H1 (cell line): Measurements from ENCODE around the gene DCAF6. TPM values are rescaled to one million over a fixed set of nuclear protein-coding genes. Genes with fewer than 3 reads are reported as not detected.

Experiments
- CTCF ChIA-PET: fragments of 300-600 bp; sonication (Branson Sonifier 250); formaldehyde crosslinking; loops from one replicate; lab custom pipeline; 2021; ENCODE audit not compliant: partially characterized antibody; lab: Charles Lee
- POLR2A ChIA-PET: fragments of 300-600 bp; sonication (Branson Sonifier 250); formaldehyde crosslinking; loops from one replicate; lab custom pipeline; 2021; ENCODE audit warnings: inconsistent platforms; ENCODE audit not compliant: partially characterized antibody; lab: Charles Lee
- DNase-seq, 2 experiments: peaks; one replicate each; pipeline versions ENCODE4 v3.0.0 to v3.0.0-alpha.2; 2010 to 2022; ENCODE audit warnings: low spot score in 2 of 2, low read depth in 1 of 2, mixed read lengths in 1 of 2
- FAIRE-seq: peaks from 2 replicates; lab custom pipeline; 2011; peaks lifted over from hg19 to GRCh38; lab: Jason Lieb, UNC
- H2AFZ ChIP-seq: 2 replicates; pipeline ENCODE4 v1.8.1; 2012; ENCODE audit warnings: low read length, inconsistent platforms
- H2AK5ac ChIP-seq: 2 replicates; pipeline ENCODE4 v1.6.1; 2013; ENCODE audit warnings: low read depth, low read length
- H2BK120ac ChIP-seq: replicated peaks from 2 replicates; pipeline ENCODE3; 2013; ENCODE audit warnings: low read depth, low read length, inconsistent platforms
- H2BK12ac ChIP-seq: 2 replicates; pipeline ENCODE4 v1.6.1; 2013; ENCODE audit warnings: low read depth, low read length
- H2BK15ac ChIP-seq: 2 replicates; pipeline ENCODE4 v1.6.1; 2013; ENCODE audit warnings: low read length
- H2BK20ac ChIP-seq: 2 replicates; pipeline ENCODE4 v1.6.1; 2013; ENCODE audit warnings: low read length
- H2BK5ac ChIP-seq: 2 replicates; pipeline ENCODE4 v1.6.1; 2013; ENCODE audit warnings: low read depth, low read length
- H3K14ac ChIP-seq: 2 replicates; pipeline ENCODE4 v1.6.1; 2013; ENCODE audit warnings: inconsistent platforms; ENCODE audit not compliant: insufficient read length
- H3K18ac ChIP-seq: 2 replicates; pipeline ENCODE4 v1.6.1; 2013; ENCODE audit warnings: low read length; ENCODE audit errors: extremely low read depth
- H3K23ac ChIP-seq: 2 replicates; pipeline ENCODE4 v1.6.1; 2013; ENCODE audit warnings: inconsistent platforms; ENCODE audit not compliant: insufficient read length
- H3K23me2 ChIP-seq: 2 replicates; pipeline ENCODE4 v1.6.1; 2013; ENCODE audit warnings: low read depth, low read length
- H3K27ac ChIP-seq: 2 replicates; pipeline ENCODE4 v1.6.1; 2011; ENCODE audit warnings: low read depth, low read length, inconsistent platforms
- H3K27me3 ChIP-seq, 4 experiments: replicated peaks in 1 of 4; 1 replicate in 1 of 4; 2 replicates in 3 of 4; pipeline versions ENCODE4 v1.6.1 to v1.8.1; 2011 to 2013; ENCODE audit warnings: low read length in 3 of 4, mild to moderate bottlenecking in 3 of 4, inconsistent platforms in 2 of 4, mixed read lengths in 2 of 4, moderate library complexity in 1 of 4; ENCODE audit not compliant: control insufficient read depth in 3 of 4, insufficient read depth in 3 of 4; ENCODE audit errors: extremely low read depth in 1 of 4
- H3K36me3 ChIP-seq, 4 experiments: 2 replicates each; pipeline versions ENCODE4 v1.6.1 to v1.8.1; 2011 to 2013; ENCODE audit warnings: mild to moderate bottlenecking in 4 of 4, low read length in 3 of 4, moderate library complexity in 2 of 4, control low read depth in 1 of 4, inconsistent platforms in 1 of 4; ENCODE audit not compliant: insufficient read depth in 4 of 4, control insufficient read depth in 2 of 4
- H3K4ac ChIP-seq: replicated peaks from 2 replicates; pipeline ENCODE3; 2013; ENCODE audit warnings: low read length, low read depth, mixed read lengths, inconsistent platforms; ENCODE audit not compliant: insufficient read length
- H3K4me1 ChIP-seq, 4 experiments: replicated peaks in 1 of 4; 1 replicate in 1 of 4; 2 replicates in 3 of 4; pipeline versions ENCODE4 v1.6.1 to v1.8.1; 2011 to 2013; ENCODE audit warnings: low read length in 3 of 4, inconsistent platforms in 2 of 4, mixed read lengths in 1 of 4; ENCODE audit not compliant: insufficient read depth in 4 of 4, control insufficient read depth in 3 of 4
- H3K4me2 ChIP-seq, 2 experiments: 2 replicates each; pipeline versions ENCODE4 v1.6.1 to v1.8.1; 2011 to 2013; ENCODE audit warnings: low read depth in 2 of 2, low read length in 2 of 2, control low read depth in 1 of 2, inconsistent platforms in 1 of 2, mild to moderate bottlenecking in 1 of 2; ENCODE audit not compliant: insufficient read depth in 1 of 2
- H3K4me3 ChIP-seq, 4 experiments: fragments of 200-600, 300-600 bp in 1 of 4; sonication (generic), shearing (Covaris generic), sonication (Bioruptor Twin) in 1 of 4; 2 replicates each; pipeline versions ENCODE4 v1.5.1 to v1.8.1; 2011 to 2016; ENCODE audit warnings: low read length in 4 of 4, low read depth in 3 of 4, control low read depth in 2 of 4, inconsistent platforms in 2 of 4, mild to moderate bottlenecking in 2 of 4, mixed read lengths in 1 of 4, moderate library complexity in 1 of 4; ENCODE audit not compliant: insufficient read depth in 2 of 4; ENCODE audit errors: extremely low read depth in 1 of 4
- H3K56ac ChIP-seq: replicated peaks from 2 replicates; pipeline ENCODE3; 2013; ENCODE audit warnings: low read depth, mild to moderate bottlenecking, mixed read lengths, low read length, inconsistent platforms; ENCODE audit not compliant: insufficient read length
- H3K79me1 ChIP-seq: 2 replicates; pipeline ENCODE4 v1.6.1; 2013; ENCODE audit warnings: low read depth, low read length, control low read depth
- H3K79me2 ChIP-seq, 2 experiments: 2 replicates each; pipeline versions ENCODE4 v1.6.1 to v1.8.1; 2012 to 2013; ENCODE audit warnings: low read length in 2 of 2, mild to moderate bottlenecking in 2 of 2, inconsistent platforms in 1 of 2; ENCODE audit not compliant: insufficient read depth in 2 of 2, control insufficient read depth in 1 of 2
- H3K9ac ChIP-seq, 4 experiments: replicated peaks in 1 of 4; 1 replicate in 1 of 4; 2 replicates in 3 of 4; pipeline versions ENCODE4 v1.6.1 to v1.8.1; 2011 to 2013; ENCODE audit warnings: low read depth in 3 of 4, low read length in 3 of 4, control low read depth in 2 of 4, mild to moderate bottlenecking in 2 of 4, moderate library complexity in 2 of 4, inconsistent platforms in 1 of 4; ENCODE audit errors: extremely low read depth in 1 of 4
- H3K9me3 ChIP-seq, 2 experiments: 2 replicates each; pipeline versions ENCODE4 v1.6.1 to v1.8.1; 2012 to 2013; ENCODE audit warnings: mild to moderate bottlenecking in 2 of 2, moderate library complexity in 2 of 2, control low read depth in 1 of 2, inconsistent platforms in 1 of 2, low read depth in 1 of 2, low read length in 1 of 2, mixed read lengths in 1 of 2; ENCODE audit not compliant: insufficient read depth in 2 of 2
- H4K20me1 ChIP-seq, 2 experiments: replicated peaks in 1 of 2; 2 replicates each; pipeline versions ENCODE3 to v1.8.1; 2011 to 2013; ENCODE audit warnings: inconsistent platforms in 2 of 2, low read length in 2 of 2, mild to moderate bottlenecking in 1 of 2; ENCODE audit not compliant: insufficient read depth in 2 of 2, control insufficient read depth in 1 of 2
- H4K5ac ChIP-seq: 2 replicates; pipeline ENCODE4 v1.6.1; 2013; ENCODE audit warnings: low read length, low read depth, mixed read lengths, inconsistent platforms; ENCODE audit not compliant: insufficient read length
- H4K8ac ChIP-seq: 2 replicates; pipeline ENCODE4 v1.8.0; 2013; ENCODE audit warnings: mild to moderate bottlenecking, moderate library complexity, low read length, inconsistent platforms; ENCODE audit not compliant: insufficient read depth; ENCODE audit errors: extremely low read depth
- H4K91ac ChIP-seq: replicated peaks from 2 replicates; pipeline ENCODE3; 2013; ENCODE audit warnings: low read length, mixed read lengths, inconsistent platforms; ENCODE audit not compliant: insufficient read length
- TBP ChIP-seq: IDR thresholded peaks from 2 replicates; pipeline ENCODE4 v1.6.1; 2011; ENCODE audit warnings: low read depth, low read length, improper control_type of control experiment
- WGBS, 2 experiments: shearing (Covaris generic) in 1 of 2; methylation state at CpG; one replicate each; pipeline versions ENCODE4 v1.1.6 to v1.1.7; 2013 to 2015; ENCODE audit warnings: low lambda C conversion rate in 2 of 2, mixed read lengths in 2 of 2, inconsistent platforms in 1 of 2, low coverage in 1 of 2, missing lambda C conversion rate in 1 of 2; ENCODE audit not compliant: insufficient replicate concordance in 2 of 2, insufficient coverage in 1 of 2, insufficient read length in 1 of 2; ENCODE audit errors: extremely low coverage in 1 of 2, missing lambda C conversion rate in 1 of 2; 5-methylcytosine and 5-hydroxymethylcytosine counted together
- microRNA counts: library from miRNA; unstranded; fragments of <30 nt; microRNA quantifications from one replicate; lab custom pipeline; 2015
- microRNA-seq, 2 experiments: library from miRNA; unstranded; fragments of <30 nt; microRNA quantifications; one replicate each; pipeline versions ENCODE4 to v1.2.0, GENCODE V29; 2016 to 2020; ENCODE audit warnings: borderline microRNAs expressed in 2 of 2, borderline number of aligned reads in 2 of 2, borderline replicate concordance in 1 of 2
- polyA plus RNA-seq, 7 experiments: library from polyadenylated mRNA; depleted of rRNA in 3 of 7; stranded (reverse) in 5 of 7; unstranded in 2 of 7; fragments of >200 nt in 5 of 7; fragments of 200-250 nt in 2 of 7; gene quantifications; 1 replicate in 5 of 7; 2 replicates in 1 of 7; 4 replicates in 1 of 7; pipeline versions ENCODE4 v1.2.1 to v1.2.3, GENCODE V29; 2011 to 2013; ENCODE audit warnings: missing spikeins in 2 of 7, mixed read lengths in 2 of 7
- small RNA-seq: library from polyadenylated mRNA; stranded (forward); fragments of <200 nt; extraction: miRNeasy Mini kit (QIAGEN cat#:217004); gene quantifications from one replicate; pipeline ENCODE3, GENCODE V24; 2013; ENCODE audit not compliant: insufficient read depth
- total RNA-seq: library from RNA; stranded (reverse); fragmentation: NEBNext Ultra II Directional; extraction: Animal tissue kit (Norgen Biotek cat#: 25700); gene quantifications from 2 replicates; pipeline ENCODE4 v1.2.1, GENCODE V29; 2021

The DCAF6 gene
- total and polyA plus RNA-seq, 2 of the 8 experiments (the other 6 are each of a cell fraction or from before 2014, with no cell fraction given): 12.3 to 17.4 TPM

DNA sequence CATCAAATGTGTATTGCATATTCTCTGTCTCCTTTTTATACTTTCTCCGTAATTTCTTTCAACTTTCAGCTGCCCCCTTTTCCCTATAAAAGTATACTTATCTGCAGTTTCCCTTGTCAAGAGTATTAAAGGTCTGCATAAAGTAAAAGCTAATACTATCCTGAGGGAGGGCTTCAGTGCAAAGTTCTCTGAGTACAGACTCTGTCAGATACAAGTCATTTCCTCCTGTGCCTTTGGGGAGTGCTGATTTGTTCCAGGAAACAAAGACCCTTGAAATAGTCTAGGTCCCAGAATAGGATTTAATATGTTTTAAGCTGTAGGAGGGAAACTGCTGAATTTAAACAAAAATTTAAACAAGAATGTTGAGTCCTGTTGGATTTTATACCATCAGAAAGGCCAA is 188.6 kb downstream of the DCAF6 start:
- Histone ChIP-seq H3K14ac (no peak overlapping the region), H3K27me3 (no peaks in the 10 kb centered on the region), H3K4me2 (no peak overlapping the region), H3K4me3 (no peak overlapping the region), H2BK5ac (no peak overlapping the region), H3K4me1 (no peaks in the 10 kb centered on the region), H2BK12ac (no peak overlapping the region), H4K5ac (no peak overlapping the region), H3K18ac (no peak overlapping the region), H2BK20ac (no peak overlapping the region), H2BK120ac (no peak overlapping the region), H2AFZ (no peak overlapping the region), H3K9me3 (no peaks in the 10 kb centered on the region; a peak in 1 of 4 replicates), H3K9ac (no peak overlapping the region), H3K23me2 (no peaks in the 10 kb centered on the region), H3K23ac (no peak overlapping the region), H4K20me1 (peaks cover 0 to 1% of the 10 kb centered on the region in 2 experiments), H2BK15ac (no peak overlapping the region), H4K91ac (no peak overlapping the region), H3K79me2 (0 out of 4 replicates have a peak, but pooled peaks cover 0 to 3% of the 10 kb centered on the region in 2 experiments), H3K56ac (no peak overlapping the region), H2AK5ac (no peak overlapping the region), H3K4ac (no peak overlapping the region), H3K79me1 (no peaks in the 10 kb centered on the region; the same call in none of the 2 replicates), H4K8ac (no peak overlapping the region), H3K27ac (no peak overlapping the region), H3K36me3 (peaks cover 0 to 2% (median 0%) of the 10 kb centered on the region in 4 experiments; a peak in 3 of 8 replicates)
- no peak for DNase-seq
- no peak for FAIRE-seq
- ChIA-PET POLR2A (interaction anchor here (1.0 to 2.5 kb wide), 3 partner anchors 10 to 100 kb away, joined by 3 to 5 read pairs (median 3); partner anchors contain the start of gene GPR161), CTCF (interaction anchor here (0.9 to 3.5 kb wide), 7 partner anchors 20 to 314 kb away, joined by 3 to 13 read pairs (median 3); no protein-coding TSS in a partner anchor)
- TF ChIP-seq TBP: no peak
- WGBS, 2 experiments: 95 to 100% methylated on average over 1 of the region's 1 CpG

MicroRNA genes within 50 kb of the gene (microRNA counts, 767-probe panel; counts per million panel counts)
- microRNA hsa-miR-1255b-5p (lab: Ali Mortazavi, UCI): 879 counts per million, percentile 95 among the panel's probes with 10 or more counts

Small RNA genes within 50 kb of the gene (microRNA-seq; reads per million reads assigned to microRNA genes)
- 0 reads per million in 2 experiments for gene MIR1255B2

Small RNA genes within 50 kb of the gene (small RNA-seq; reads per million reads assigned to genes)
- not detected for gene MIR1255B2

Other genes with a start within 250 kb of the DCAF6 start
- gene MPZL1, start 214.7 kb upstream of the DCAF6 start, total RNA-seq: 120 and 128 TPM in 2 replicates
- gene MPZL1, start 214.7 kb upstream of the DCAF6 start, polyA plus RNA-seq (2011; rRNA removed): 31.1 and 37.8 TPM in 2 replicates
- not detected in 2 replicates for gene ADCY10, start 22.5 kb upstream of the DCAF6 start, total RNA-seq
- gene ADCY10, start 22.5 kb upstream of the DCAF6 start, polyA plus RNA-seq (2011; rRNA removed): 0.02 TPM in 1 of 2 replicates, not detected in the other
- 40.6 and 40.9 TPM in 2 replicates for gene MPC2, start 389 bp downstream of the DCAF6 start, total RNA-seq
- 14.9 and 18.6 TPM in 2 replicates for gene MPC2, start 389 bp downstream of the DCAF6 start, polyA plus RNA-seq (2011; rRNA removed)
- 16.8 and 17.3 TPM in 2 replicates for gene GPR161, start 200.2 kb downstream of the DCAF6 start, total RNA-seq
- gene GPR161, start 200.2 kb downstream of the DCAF6 start, polyA plus RNA-seq (2011; rRNA removed): 13.7 and 17.6 TPM in 2 replicates
- gene TIPRL, start 242.3 kb downstream of the DCAF6 start, total RNA-seq: 23.8 and 27.4 TPM in 2 replicates
- gene TIPRL, start 242.3 kb downstream of the DCAF6 start, polyA plus RNA-seq (2011; rRNA removed): 4.8 and 8.1 TPM in 2 replicates